ENCODE results near the gene PLEKHH1. TPM values are rescaled to one million over a fixed set of nuclear protein-coding genes. Genes with fewer than 3 reads are reported as not detected.

PLEKHH1 gene
- total and polyA plus RNA-seq, 9 of the 15 experiments (the other 6 are each of a cell fraction or from before 2014, with no cell fraction given), result 0.76 to 5.9 (median 2.9) TPM

GRCh38 chr14:67638642-67639041 lies 105.6 kb downstream of the PLEKHH1 start:
- intact Hi-C loops (cut with micrococcal nuclease) (no loop called here), in situ Hi-C loops (cut with MboI) (no loop called here)
- ChIA-PET CTCF (ENCODE audit: low intra/inter-chr PET ratio) (no interaction called here), POLR2A (no interaction called here)
- 67% methylated on average over 3 of the region's 3 CpGs for WGBS (ENCODE audit: insufficient coverage, low coverage, missing lambda C conversion rate)
- H3K4me1 ChIP-seq (replicated peaks in 1 of 2; ENCODE audit: control insufficient read depth in 2 of 2, insufficient read depth in 2 of 2, low read length in 2 of 2), result peaks cover 0 to 46% of the 10 kb centered on the region in 2 experiments; a peak in 3 of 5 replicates
- DNase-seq (ENCODE audit: extremely low read depth in 1 of 4, low spot score in 3 of 4), result no peak
- ATAC-seq, result no peak
- H3K4me3 ChIP-seq, result no peak overlapping the region
- no TSS peak for BruUV-seq (replicated peaks)
- H3K79me2 ChIP-seq (ENCODE audit: control insufficient read depth, insufficient read depth, low read length), result no peaks in the 10 kb centered on the region
- no peak for TF ChIP-seq ARNT (IDR thresholded peaks at IDR 0.05)
- TF ChIP-seq TFAM (CRISPR knock-in tag; conservative IDR thresholded peaks at IDR 0.05), result no peak
- TF ChIP-seq ETV5 (CRISPR knock-in tag; IDR thresholded peaks at IDR 0.05; ENCODE audit: low read depth), result no peak
- TF ChIP-seq XRCC4 (IDR thresholded peaks at IDR 0.05; ENCODE audit: extremely low read depth, insufficient read depth, insufficient read length), result no peak
- TF ChIP-seq TAF7 (tag; IDR thresholded peaks at IDR 0.05), result no peak
- no peak for TF ChIP-seq ETS2 (tag; IDR thresholded peaks at IDR 0.05; ENCODE audit: borderline replicate concordance, poor library complexity, severe bottlenecking)
- no peak overlapping the region for H3K9ac ChIP-seq (ENCODE audit: insufficient read depth in 1 of 2, low read depth in 2 of 2, low read length in 2 of 2)
- no peak for FAIRE-seq
- no peaks in the 10 kb centered on the region for H4K20me1 ChIP-seq (replicated peaks; ENCODE audit: control insufficient read depth, insufficient read depth, low read length)
- H3K9me1 ChIP-seq (ENCODE audit: control insufficient read depth, insufficient read depth, low read length), result no peaks in the 10 kb centered on the region
- H3K9me3 ChIP-seq (replicated peaks; ENCODE audit: control insufficient read depth, insufficient read depth, low read depth, low read length), result no peaks in the 10 kb centered on the region
- H3K27me3 ChIP-seq (ENCODE audit: control insufficient read depth in 2 of 2, insufficient read depth in 2 of 2, low read length in 2 of 2), result no peaks in the 10 kb centered on the region
- H2AFZ ChIP-seq (ENCODE audit: low read depth, low read length), result no peak overlapping the region
- H3K36me3 ChIP-seq (ENCODE audit: control insufficient read depth, insufficient read depth, low read length), result peaks cover 5% of the 10 kb centered on the region; the same call in 1 of the 3 replicates
- H3K4me2 ChIP-seq (ENCODE audit: insufficient read depth, low read length), result no peak overlapping the region
- H3K27ac ChIP-seq (ENCODE audit: extremely low read depth, low read depth, low read length), result no peak overlapping the region; the same call in 2 of the 3 replicates

Small RNA genes lying within 50 kb of the gene (small RNA-seq; reads per million reads assigned to genes)
- gene AL132640.3 (not detected), gene RF00019 (not detected)

Other genes with a start within 250 kb of the PLEKHH1 start
Only the 7 nearest of the 9 such genes appear.
- gene PLEK2, start 121.1 kb upstream of the PLEKHH1 start, total RNA-seq (2014; rRNA removed), result not detected in 2 replicates
- gene PLEK2, start 121.1 kb upstream of the PLEKHH1 start, total RNA-seq (2014; rRNA removed; fragmentation: Illumina TruSeq; extraction: Trizol), result not detected in 2 replicates
- not detected in 2 replicates for gene PLEK2, start 121.1 kb upstream of the PLEKHH1 start, total RNA-seq (2015; rRNA removed; fragmentation: Illumina TruSeq; extraction: Trizol)
- not detected in 2 replicates for gene PLEK2, start 121.1 kb upstream of the PLEKHH1 start, total RNA-seq (2021)
- not detected in 2 replicates for gene PLEK2, start 121.1 kb upstream of the PLEKHH1 start, polyA plus RNA-seq (2011; rRNA removed)
- gene PLEK2, start 121.1 kb upstream of the PLEKHH1 start, polyA plus RNA-seq (2014; fragmentation: Illumina TruSeq; extraction: Trizol), result not detected in 2 replicates
- not detected for gene PLEK2, start 121.1 kb upstream of the PLEKHH1 start, polyA plus RNA-seq (2014; fragmentation: Nextera tagmentation; extraction: Ambion mirVana)
- not detected in 2 replicates for gene PLEK2, start 121.1 kb upstream of the PLEKHH1 start, polyA plus RNA-seq (2014; rRNA removed)
- gene TMEM229B, start 44.6 kb upstream of the PLEKHH1 start, total RNA-seq (2014; rRNA removed), result not detected in 2 replicates
- not detected in 2 replicates for gene TMEM229B, start 44.6 kb upstream of the PLEKHH1 start, total RNA-seq (2014; rRNA removed; fragmentation: Illumina TruSeq; extraction: Trizol)
- gene TMEM229B, start 44.6 kb upstream of the PLEKHH1 start, total RNA-seq (2015; rRNA removed; fragmentation: Illumina TruSeq; extraction: Trizol), result not detected in 2 replicates
- gene TMEM229B, start 44.6 kb upstream of the PLEKHH1 start, total RNA-seq (2021), result 0.11 TPM in 1 of 2 replicates, not detected in the other
- gene TMEM229B, start 44.6 kb upstream of the PLEKHH1 start, polyA plus RNA-seq (2011; rRNA removed), result not detected in 2 replicates
- gene TMEM229B, start 44.6 kb upstream of the PLEKHH1 start, polyA plus RNA-seq (2014; fragmentation: Illumina TruSeq; extraction: Trizol), result not detected in 2 replicates
- not detected for gene TMEM229B, start 44.6 kb upstream of the PLEKHH1 start, polyA plus RNA-seq (2014; fragmentation: Nextera tagmentation; extraction: Ambion mirVana)
- gene TMEM229B, start 44.6 kb upstream of the PLEKHH1 start, polyA plus RNA-seq (2014; rRNA removed), result not detected in 2 replicates
- 21.1 and 33.9 TPM in 2 replicates for gene PIGH, start 67.0 kb downstream of the PLEKHH1 start, total RNA-seq (2014; rRNA removed)
- 24.7 and 25.8 TPM in 2 replicates for gene PIGH, start 67.0 kb downstream of the PLEKHH1 start, total RNA-seq (2014; rRNA removed; fragmentation: Illumina TruSeq; extraction: Trizol)
- 20.9 and 22.1 TPM in 2 replicates for gene PIGH, start 67.0 kb downstream of the PLEKHH1 start, total RNA-seq (2015; rRNA removed; fragmentation: Illumina TruSeq; extraction: Trizol)
- gene PIGH, start 67.0 kb downstream of the PLEKHH1 start, total RNA-seq (2021), result 24.6 and 25.1 TPM in 2 replicates
- gene PIGH, start 67.0 kb downstream of the PLEKHH1 start, polyA plus RNA-seq (2011; rRNA removed), result 48.1 and 53.4 TPM in 2 replicates
- gene PIGH, start 67.0 kb downstream of the PLEKHH1 start, polyA plus RNA-seq (2014; fragmentation: Illumina TruSeq; extraction: Trizol), result 23.3 and 26.6 TPM in 2 replicates
- 10 to 100 TPM; 23.6 to 30.6 TPM for gene PIGH, start 67.0 kb downstream of the PLEKHH1 start, polyA plus RNA-seq (2014; fragmentation: Nextera tagmentation; extraction: Ambion mirVana)
- gene PIGH, start 67.0 kb downstream of the PLEKHH1 start, polyA plus RNA-seq (2014; rRNA removed), result 38.0 and 56.9 TPM in 2 replicates
- 13.9 and 15.5 TPM in 2 replicates for gene ARG2, start 86.6 kb downstream of the PLEKHH1 start, total RNA-seq (2014; rRNA removed)
- gene ARG2, start 86.6 kb downstream of the PLEKHH1 start, total RNA-seq (2014; rRNA removed; fragmentation: Illumina TruSeq; extraction: Trizol), result 17.8 and 19.7 TPM in 2 replicates
- gene ARG2, start 86.6 kb downstream of the PLEKHH1 start, total RNA-seq (2015; rRNA removed; fragmentation: Illumina TruSeq; extraction: Trizol), result 5.8 and 6.2 TPM in 2 replicates
- gene ARG2, start 86.6 kb downstream of the PLEKHH1 start, total RNA-seq (2021), result 12.5 and 13.1 TPM in 2 replicates
- gene ARG2, start 86.6 kb downstream of the PLEKHH1 start, polyA plus RNA-seq (2011; rRNA removed), result 75.0 and 107 TPM in 2 replicates
- 20.3 and 21.9 TPM in 2 replicates for gene ARG2, start 86.6 kb downstream of the PLEKHH1 start, polyA plus RNA-seq (2014; fragmentation: Illumina TruSeq; extraction: Trizol)
- 10 to 100 TPM; 23.2 to 26.7 TPM for gene ARG2, start 86.6 kb downstream of the PLEKHH1 start, polyA plus RNA-seq (2014; fragmentation: Nextera tagmentation; extraction: Ambion mirVana)
- gene ARG2, start 86.6 kb downstream of the PLEKHH1 start, polyA plus RNA-seq (2014; rRNA removed), result 11.7 and 13.4 TPM in 2 replicates
- gene VTI1B, start 141.3 kb downstream of the PLEKHH1 start, total RNA-seq (2014; rRNA removed), result 32.8 and 34.6 TPM in 2 replicates
- gene VTI1B, start 141.3 kb downstream of the PLEKHH1 start, total RNA-seq (2014; rRNA removed; fragmentation: Illumina TruSeq; extraction: Trizol), result 54.0 and 62.1 TPM in 2 replicates
- 54.3 and 60.0 TPM in 2 replicates for gene VTI1B, start 141.3 kb downstream of the PLEKHH1 start, total RNA-seq (2015; rRNA removed; fragmentation: Illumina TruSeq; extraction: Trizol)
- gene VTI1B, start 141.3 kb downstream of the PLEKHH1 start, total RNA-seq (2021), result 69.1 and 70.7 TPM in 2 replicates
- 64.3 and 69.8 TPM in 2 replicates for gene VTI1B, start 141.3 kb downstream of the PLEKHH1 start, polyA plus RNA-seq (2011; rRNA removed)
- gene VTI1B, start 141.3 kb downstream of the PLEKHH1 start, polyA plus RNA-seq (2014; fragmentation: Illumina TruSeq; extraction: Trizol), result 46.3 and 50.1 TPM in 2 replicates
- 1 to 10 TPM; 7.8 to 8.5 TPM for gene VTI1B, start 141.3 kb downstream of the PLEKHH1 start, polyA plus RNA-seq (2014; fragmentation: Nextera tagmentation; extraction: Ambion mirVana)
- gene VTI1B, start 141.3 kb downstream of the PLEKHH1 start, polyA plus RNA-seq (2014; rRNA removed), result 34.1 and 39.2 TPM in 2 replicates
- 52.9 and 60.2 TPM in 2 replicates for gene RDH11, start 162.5 kb downstream of the PLEKHH1 start, total RNA-seq (2014; rRNA removed)
- 70.5 and 80.5 TPM in 2 replicates for gene RDH11, start 162.5 kb downstream of the PLEKHH1 start, total RNA-seq (2014; rRNA removed; fragmentation: Illumina TruSeq; extraction: Trizol)
- 51.7 and 54.3 TPM in 2 replicates for gene RDH11, start 162.5 kb downstream of the PLEKHH1 start, total RNA-seq (2015; rRNA removed; fragmentation: Illumina TruSeq; extraction: Trizol)
- 43.5 and 50.6 TPM in 2 replicates for gene RDH11, start 162.5 kb downstream of the PLEKHH1 start, total RNA-seq (2021)
- 162 and 172 TPM in 2 replicates for gene RDH11, start 162.5 kb downstream of the PLEKHH1 start, polyA plus RNA-seq (2011; rRNA removed)
- gene RDH11, start 162.5 kb downstream of the PLEKHH1 start, polyA plus RNA-seq (2014; fragmentation: Illumina TruSeq; extraction: Trizol), result 72.3 and 78.6 TPM in 2 replicates
- 100 to 1,000 TPM; 101 to 116 TPM for gene RDH11, start 162.5 kb downstream of the PLEKHH1 start, polyA plus RNA-seq (2014; fragmentation: Nextera tagmentation; extraction: Ambion mirVana)
- gene RDH11, start 162.5 kb downstream of the PLEKHH1 start, polyA plus RNA-seq (2014; rRNA removed), result 65.5 and 77.0 TPM in 2 replicates
- gene RDH12, start 168.6 kb downstream of the PLEKHH1 start, total RNA-seq (2014; rRNA removed), result 0.05 and 0.08 TPM in 2 replicates
- gene RDH12, start 168.6 kb downstream of the PLEKHH1 start, total RNA-seq (2014; rRNA removed; fragmentation: Illumina TruSeq; extraction: Trizol), result not detected in 2 replicates
- not detected in 2 replicates for gene RDH12, start 168.6 kb downstream of the PLEKHH1 start, total RNA-seq (2015; rRNA removed; fragmentation: Illumina TruSeq; extraction: Trizol)
- 0.29 TPM in 1 of 2 replicates, not detected in the other for gene RDH12, start 168.6 kb downstream of the PLEKHH1 start, total RNA-seq (2021)
- 0.08 TPM in 1 of 2 replicates, not detected in the other for gene RDH12, start 168.6 kb downstream of the PLEKHH1 start, polyA plus RNA-seq (2011; rRNA removed)
- 0.07 TPM in 1 of 2 replicates, not detected in the other for gene RDH12, start 168.6 kb downstream of the PLEKHH1 start, polyA plus RNA-seq (2014; fragmentation: Illumina TruSeq; extraction: Trizol)
- under 1 TPM; 0.03 to 0.18 TPM for gene RDH12, start 168.6 kb downstream of the PLEKHH1 start, polyA plus RNA-seq (2014; fragmentation: Nextera tagmentation; extraction: Ambion mirVana)
- 0.04 and 0.22 TPM in 2 replicates for gene RDH12, start 168.6 kb downstream of the PLEKHH1 start, polyA plus RNA-seq (2014; rRNA removed)

All from K562 (cell line).